HG02763 (cell line): ENCODE data around the gene CCDC152.

Source experiments
- ATAC-seq: cut with Tn5 transposase; IDR thresholded peaks from one replicate; pipeline ENCODE4 v1.9.1; 2021; ENCODE audit warnings: mild to moderate bottlenecking, moderate library complexity; ENCODE audit not compliant: unreplicated experiment

CCDC152 gene

GRCh38 chr5:42779083-42779482 is 22.5 kb downstream of the CCDC152 start:
- no peak for ATAC-seq

- no peak for ATAC-seq
Observed at GRCh38 chr5:42781584-42781983, 25.0 kb downstream of the CCDC152 start.

GRCh38 chr5:42784132-42784531 is 27.5 kb downstream of the CCDC152 start:
- ATAC-seq = no peak

- ATAC-seq = no peak
Observed at GRCh38 chr5:42785756-42786155, 29.1 kb downstream of the CCDC152 start.

- no peak for ATAC-seq
Observed at GRCh38 chr5:42787073-42787472, 30.5 kb downstream of the CCDC152 start.

- no peak for ATAC-seq
Observed at GRCh38 chr5:42787845-42788244, 31.2 kb downstream of the CCDC152 start.

GRCh38 chr5:42791151-42791550 is 34.5 kb downstream of the CCDC152 start:
- ATAC-seq = no peak

GRCh38 chr5:42798284-42799240 is 41.9 kb downstream of the CCDC152 start:
- ATAC-seq = no peak

- ATAC-seq = no peak
Observed at GRCh38 chr5:42799241-42799608, 42.6 kb downstream of the CCDC152 start.

- no peak for ATAC-seq
Observed at GRCh38 chr5:42799668-42800114, 43.1 kb downstream of the CCDC152 start.

- ATAC-seq = no peak
Observed at GRCh38 chr5:42800748-42801330, 44.2 kb downstream of the CCDC152 start.

GRCh38 chr5:42801516-42802166 is 45.0 kb downstream of the CCDC152 start:
- no peak for ATAC-seq

GRCh38 chr5:42804717-42805339 is 48.2 kb downstream of the CCDC152 start:
- ATAC-seq = no peak

GRCh38 chr5:42806004-42806700 is 49.5 kb downstream of the CCDC152 start:
- no peak for ATAC-seq

GRCh38 chr5:42806701-42807262 is 50.2 kb downstream of the CCDC152 start:
- ATAC-seq = no peak

GRCh38 chr5:42807722-42808447 is 51.3 kb downstream of the CCDC152 start:
- ATAC-seq = no peak

- ATAC-seq = no peak
Observed at GRCh38 chr5:42808888-42809611, 52.4 kb downstream of the CCDC152 start.

- no peak for ATAC-seq
Observed at GRCh38 chr5:42810834-42811590, 54.4 kb downstream of the CCDC152 start.
